ENCODE results near the gene CCDC57.

DNA sequence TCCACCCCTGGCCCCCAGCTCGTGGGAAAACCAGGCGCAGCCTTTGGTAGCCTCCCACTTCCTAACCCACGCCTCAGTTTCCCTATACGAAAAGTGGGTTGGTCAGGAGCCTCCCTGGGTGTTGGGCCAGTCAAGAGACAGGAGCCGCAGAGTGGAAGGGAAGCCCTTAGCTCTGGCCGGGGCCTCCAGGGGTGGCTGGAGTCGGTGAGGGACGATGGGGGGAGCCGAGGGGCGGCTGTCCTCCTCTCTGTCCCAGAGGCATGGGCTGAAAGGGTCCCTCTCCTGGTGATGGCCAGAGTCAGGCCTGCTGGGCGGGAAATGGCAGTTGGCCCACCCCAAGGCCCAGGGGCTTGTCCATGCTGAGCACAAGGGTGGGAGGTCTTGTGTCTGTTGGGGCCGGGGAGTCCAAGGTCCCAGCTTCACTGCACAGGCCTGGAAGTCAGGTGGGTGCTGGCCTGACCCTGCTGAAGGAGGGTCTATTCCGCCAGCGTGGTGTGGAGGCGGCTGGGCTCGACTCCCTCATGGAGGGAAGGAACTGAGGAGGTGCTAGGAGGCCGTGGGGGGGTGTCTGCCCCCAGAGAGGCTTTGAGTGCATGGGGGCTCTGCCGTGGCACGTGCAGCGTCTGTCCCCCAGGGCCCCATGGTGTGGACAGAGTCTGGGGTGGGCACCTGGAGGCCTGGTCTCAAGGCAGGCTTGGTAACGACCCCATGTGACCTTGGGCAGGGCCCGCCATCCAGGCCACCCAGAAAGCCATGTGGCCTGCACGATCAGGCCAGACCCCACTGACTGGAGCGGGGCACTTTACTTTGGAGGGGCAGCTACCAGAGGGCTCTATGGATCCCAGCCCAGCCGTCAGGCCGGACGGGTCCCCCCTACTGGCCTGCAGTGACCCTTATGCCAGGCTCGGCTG, 17.3 kb upstream of the CCDC57 start:
- TF ChIP-seq, protein P1, sequence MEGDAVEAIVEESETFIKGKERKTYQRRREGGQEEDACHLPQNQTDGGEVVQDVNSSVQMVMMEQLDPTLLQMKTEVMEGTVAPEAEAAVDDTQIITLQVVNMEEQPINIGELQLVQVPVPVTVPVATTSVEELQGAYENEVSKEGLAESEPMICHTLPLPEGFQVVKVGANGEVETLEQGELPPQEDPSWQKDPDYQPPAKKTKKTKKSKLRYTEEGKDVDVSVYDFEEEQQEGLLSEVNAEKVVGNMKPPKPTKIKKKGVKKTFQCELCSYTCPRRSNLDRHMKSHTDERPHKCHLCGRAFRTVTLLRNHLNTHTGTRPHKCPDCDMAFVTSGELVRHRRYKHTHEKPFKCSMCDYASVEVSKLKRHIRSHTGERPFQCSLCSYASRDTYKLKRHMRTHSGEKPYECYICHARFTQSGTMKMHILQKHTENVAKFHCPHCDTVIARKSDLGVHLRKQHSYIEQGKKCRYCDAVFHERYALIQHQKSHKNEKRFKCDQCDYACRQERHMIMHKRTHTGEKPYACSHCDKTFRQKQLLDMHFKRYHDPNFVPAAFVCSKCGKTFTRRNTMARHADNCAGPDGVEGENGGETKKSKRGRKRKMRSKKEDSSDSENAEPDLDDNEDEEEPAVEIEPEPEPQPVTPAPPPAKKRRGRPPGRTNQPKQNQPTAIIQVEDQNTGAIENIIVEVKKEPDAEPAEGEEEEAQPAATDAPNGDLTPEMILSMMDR (IDR thresholded peaks at IDR 0.05; ENCODE audit: poor library complexity), result no peak
- TF ChIP-seq EZH2 (IDR thresholded peaks at IDR 0.05; ENCODE audit: borderline replicate concordance) (no peak), EZH2phosphoT487 (IDR thresholded peaks at IDR 0.05; ENCODE audit: low read depth, severe bottlenecking, unreplicated experiment) (no peak)

All from hepatocyte (in vitro differentiated cells).